HepG2 (cell line): ENCODE data around the gene BPIFB2. TPM values are rescaled to one million over a fixed set of nuclear protein-coding genes. Genes with fewer than 3 reads are reported as not detected.

Experiments
- ASH2L ChIP-seq: fragments of 300-600, 200-600 bp; sonication (generic); IDR thresholded peaks from 2 replicates; pipeline ENCODE4 v1.7.0; 2017; ENCODE audit warnings: low read depth, mild to moderate bottlenecking, moderate library complexity, mixed read lengths, low read length; ENCODE audit not compliant: insufficient read length
- EEA1 ChIP-seq: sonication (generic); formaldehyde crosslinking; IDR thresholded peaks from 2 replicates; pipeline ENCODE4 v1.5.1; 2020; ENCODE audit warnings: mild to moderate bottlenecking, missing genetic modification reagents, borderline replicate concordance
- FOXK2 ChIP-seq: fragments of 450-650 bp; IDR thresholded peaks from 2 replicates; pipeline ENCODE4 v1.6.1; 2016
- HIVEP1 ChIP-seq: sonication (generic); formaldehyde crosslinking; IDR thresholded peaks from 2 replicates; pipeline ENCODE4 v1.4.0; 2020; ENCODE audit warnings: mild to moderate bottlenecking, missing genetic modification reagents
- PHF5A ChIP-seq: IDR thresholded peaks from one replicate; pipeline ENCODE4 v1.6.1; 2018; ENCODE audit warnings: low read depth, missing genetic modification reagents; ENCODE audit not compliant: unreplicated experiment
- SALL2 ChIP-seq: sonication (generic); formaldehyde crosslinking; IDR thresholded peaks from 2 replicates; pipeline ENCODE4 v1.8.1; 2023; ENCODE audit warnings: mild to moderate bottlenecking, missing genetic modification reagents, inconsistent platforms
- SIX1 ChIP-seq: sonication (generic); formaldehyde crosslinking; IDR thresholded peaks from 2 replicates; pipeline ENCODE4 v1.4.0; 2020; ENCODE audit warnings: missing genetic modification reagents, borderline replicate concordance
- SMYD3 ChIP-seq: sonication (generic); formaldehyde crosslinking; IDR thresholded peaks from 2 replicates; pipeline ENCODE4 v1.8.1; 2023; ENCODE audit warnings: mild to moderate bottlenecking, missing genetic modification reagents
- SNAI1 ChIP-seq: sonication (generic); formaldehyde crosslinking; IDR thresholded peaks from 2 replicates; pipeline ENCODE4 v1.5.0; 2020; ENCODE audit warnings: mild to moderate bottlenecking, missing genetic modification reagents, borderline replicate concordance
- ZBTB21 ChIP-seq: sonication (generic); formaldehyde crosslinking; IDR thresholded peaks from 2 replicates; pipeline ENCODE4 v1.4.0; 2020; ENCODE audit warnings: missing genetic modification reagents
- ZBTB7A ChIP-seq: sonication (generic); formaldehyde crosslinking; IDR thresholded peaks from 2 replicates; pipeline ENCODE4 v1.8.0; 2022; ENCODE audit warnings: mild to moderate bottlenecking, missing genetic modification reagents
- ZFP36L1 ChIP-seq: sonication (generic); formaldehyde crosslinking; IDR thresholded peaks from 2 replicates; pipeline ENCODE4 v1.8.0; 2022; ENCODE audit warnings: mild to moderate bottlenecking, missing genetic modification reagents, moderate library complexity
- ZNF547 ChIP-seq: sonication (generic); formaldehyde crosslinking; IDR thresholded peaks from 2 replicates; pipeline ENCODE4 v1.5.1; 2020; ENCODE audit warnings: mild to moderate bottlenecking, missing genetic modification reagents
- ZNF776 ChIP-seq: sonication (generic); formaldehyde crosslinking; IDR thresholded peaks from 2 replicates; pipeline ENCODE4 v1.4.0; 2020; ENCODE audit warnings: mild to moderate bottlenecking, missing genetic modification reagents
- ZNF781 ChIP-seq: sonication (generic); formaldehyde crosslinking; IDR thresholded peaks from 2 replicates; pipeline ENCODE4 v1.5.1; 2020; ENCODE audit warnings: borderline replicate concordance, mild to moderate bottlenecking, missing genetic modification reagents; ENCODE audit errors: not compliant biosample characterization
- ZNF850 ChIP-seq: sonication (generic); formaldehyde crosslinking; conservative IDR thresholded peaks from 2 replicates; pipeline ENCODE4 v1.9.0; 2021; ENCODE audit warnings: mild to moderate bottlenecking, missing genetic modification reagents
- polyA plus RNA-seq, 8 experiments: library from polyadenylated mRNA; depleted of rRNA in 3 of 8; stranded (reverse) in 7 of 8; unstranded in 1 of 8; fragments of >200 nt; fragmentation: Illumina TruSeq in 4 of 8; extraction: Trizol in 4 of 8; gene quantifications; 2 replicates each; pipeline versions ENCODE4 v1.2.1 to v1.2.3, GENCODE V29; 2011 to 2016; ENCODE audit warnings: low read depth in 4 of 8, missing spikeins in 1 of 8, mixed read lengths in 1 of 8; ENCODE audit not compliant: insufficient read depth in 1 of 8
- total RNA-seq, 5 experiments: library from RNA; depleted of rRNA; stranded (reverse); fragments of >200 nt; fragmentation: Illumina TruSeq; extraction: Trizol; gene quantifications; 2 replicates each; pipeline ENCODE4 v1.2.3, GENCODE V29; 2016; ENCODE audit warnings: low read depth in 1 of 5
- TF ChIP-seq, protein P1 (sequence below): sonication (generic); formaldehyde crosslinking; IDR thresholded peaks from 2 replicates; pipeline ENCODE4 v1.4.0; 2020; ENCODE audit warnings: missing genetic modification reagents
- TF ChIP-seq, protein P2 (sequence below): sonication (generic); formaldehyde crosslinking; IDR thresholded peaks from 2 replicates; pipeline ENCODE4 v1.4.0; 2020; ENCODE audit warnings: low read depth, missing genetic modification reagents
- TF ChIP-seq, protein P3 (sequence below): sonication (generic); formaldehyde crosslinking; IDR thresholded peaks from 2 replicates; pipeline ENCODE4 v1.4.0; 2020; ENCODE audit warnings: mild to moderate bottlenecking, low read depth, missing genetic modification reagents
- TF ChIP-seq, protein P4 (sequence below): sonication (generic); formaldehyde crosslinking; IDR thresholded peaks from 2 replicates; pipeline ENCODE4 v1.8.0; 2022; ENCODE audit warnings: mild to moderate bottlenecking, missing genetic modification reagents
- TF ChIP-seq, protein P5 (sequence below): sonication (generic); formaldehyde crosslinking; IDR thresholded peaks from 2 replicates; pipeline ENCODE4 v1.4.0; 2020; ENCODE audit warnings: mild to moderate bottlenecking, missing genetic modification reagents

The BPIFB2 gene
- total and polyA plus RNA-seq, 2 of the 13 experiments (the other 11 are each of a cell fraction or from before 2014, with no cell fraction given) = 54.5 to 902 TPM

DNA sequence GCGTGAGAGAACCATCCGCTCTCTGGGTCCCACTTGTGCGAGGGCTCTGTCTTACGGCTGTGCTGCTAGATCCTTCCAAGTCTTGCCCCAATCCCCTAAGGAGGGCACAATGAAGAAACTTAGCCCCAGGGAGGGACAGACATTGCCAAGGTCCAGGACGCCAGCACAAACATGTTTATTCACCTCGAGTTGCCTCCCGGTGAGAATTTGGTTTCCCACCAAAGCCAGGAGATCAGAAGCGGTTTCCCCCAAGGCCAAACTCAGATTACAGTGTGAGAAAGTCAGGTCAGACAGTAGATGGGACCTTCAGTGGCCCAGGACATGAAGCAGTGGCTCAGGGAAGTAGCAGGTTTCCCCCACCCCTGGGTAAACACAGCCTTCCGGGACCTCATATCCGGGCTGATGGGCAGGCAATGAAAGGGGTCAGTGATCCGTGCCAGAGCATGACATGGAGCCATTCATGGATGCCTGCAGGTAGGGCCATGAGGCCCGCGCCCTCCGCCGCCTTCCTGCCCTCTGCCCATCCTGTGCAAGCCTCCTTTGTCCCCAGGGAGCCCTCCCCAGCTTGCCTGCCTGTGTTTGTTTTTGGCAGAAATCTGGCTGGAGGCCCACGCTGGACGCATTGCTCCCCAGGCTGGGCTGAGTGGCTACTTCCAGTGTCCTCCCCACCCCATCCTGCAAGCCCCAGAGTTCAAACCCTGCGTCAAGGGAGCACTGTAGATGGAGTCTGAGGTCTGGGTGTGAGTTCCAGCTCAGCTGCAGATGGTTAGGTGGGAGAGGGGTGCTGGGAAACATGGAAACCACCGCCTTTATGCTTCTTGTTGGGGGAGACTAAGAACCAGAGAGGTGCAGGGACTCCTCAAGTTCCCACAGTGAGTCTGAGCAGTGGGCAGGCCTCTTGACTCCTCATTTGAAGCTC, 2.0 kb downstream of the BPIFB2 start (continued):
- TF ChIP-seq ZNF547 (CRISPR knock-in tag) = peak; percentile 97
- TF ChIP-seq EEA1 = peak; percentile 10; the same call in 1 of the 2 replicates
- TF ChIP-seq, protein P1, sequence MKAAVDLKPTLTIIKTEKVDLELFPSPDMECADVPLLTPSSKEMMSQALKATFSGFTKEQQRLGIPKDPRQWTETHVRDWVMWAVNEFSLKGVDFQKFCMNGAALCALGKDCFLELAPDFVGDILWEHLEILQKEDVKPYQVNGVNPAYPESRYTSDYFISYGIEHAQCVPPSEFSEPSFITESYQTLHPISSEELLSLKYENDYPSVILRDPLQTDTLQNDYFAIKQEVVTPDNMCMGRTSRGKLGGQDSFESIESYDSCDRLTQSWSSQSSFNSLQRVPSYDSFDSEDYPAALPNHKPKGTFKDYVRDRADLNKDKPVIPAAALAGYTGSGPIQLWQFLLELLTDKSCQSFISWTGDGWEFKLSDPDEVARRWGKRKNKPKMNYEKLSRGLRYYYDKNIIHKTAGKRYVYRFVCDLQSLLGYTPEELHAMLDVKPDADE (CRISPR knock-in tag) = no peak
- TF ChIP-seq FOXK2 = no peak; the same call in 1 of the 2 replicates
- peak; percentile 91 for TF ChIP-seq PHF5A
- TF ChIP-seq SMYD3 = peak; percentile 98; the same call in 1 of the 2 replicates
- TF ChIP-seq ZNF781 (CRISPR knock-in tag) = no peak
- peak; percentile 85; the same call in 1 of the 2 replicates for TF ChIP-seq ZNF776 (CRISPR knock-in tag)
- TF ChIP-seq, protein P2, sequence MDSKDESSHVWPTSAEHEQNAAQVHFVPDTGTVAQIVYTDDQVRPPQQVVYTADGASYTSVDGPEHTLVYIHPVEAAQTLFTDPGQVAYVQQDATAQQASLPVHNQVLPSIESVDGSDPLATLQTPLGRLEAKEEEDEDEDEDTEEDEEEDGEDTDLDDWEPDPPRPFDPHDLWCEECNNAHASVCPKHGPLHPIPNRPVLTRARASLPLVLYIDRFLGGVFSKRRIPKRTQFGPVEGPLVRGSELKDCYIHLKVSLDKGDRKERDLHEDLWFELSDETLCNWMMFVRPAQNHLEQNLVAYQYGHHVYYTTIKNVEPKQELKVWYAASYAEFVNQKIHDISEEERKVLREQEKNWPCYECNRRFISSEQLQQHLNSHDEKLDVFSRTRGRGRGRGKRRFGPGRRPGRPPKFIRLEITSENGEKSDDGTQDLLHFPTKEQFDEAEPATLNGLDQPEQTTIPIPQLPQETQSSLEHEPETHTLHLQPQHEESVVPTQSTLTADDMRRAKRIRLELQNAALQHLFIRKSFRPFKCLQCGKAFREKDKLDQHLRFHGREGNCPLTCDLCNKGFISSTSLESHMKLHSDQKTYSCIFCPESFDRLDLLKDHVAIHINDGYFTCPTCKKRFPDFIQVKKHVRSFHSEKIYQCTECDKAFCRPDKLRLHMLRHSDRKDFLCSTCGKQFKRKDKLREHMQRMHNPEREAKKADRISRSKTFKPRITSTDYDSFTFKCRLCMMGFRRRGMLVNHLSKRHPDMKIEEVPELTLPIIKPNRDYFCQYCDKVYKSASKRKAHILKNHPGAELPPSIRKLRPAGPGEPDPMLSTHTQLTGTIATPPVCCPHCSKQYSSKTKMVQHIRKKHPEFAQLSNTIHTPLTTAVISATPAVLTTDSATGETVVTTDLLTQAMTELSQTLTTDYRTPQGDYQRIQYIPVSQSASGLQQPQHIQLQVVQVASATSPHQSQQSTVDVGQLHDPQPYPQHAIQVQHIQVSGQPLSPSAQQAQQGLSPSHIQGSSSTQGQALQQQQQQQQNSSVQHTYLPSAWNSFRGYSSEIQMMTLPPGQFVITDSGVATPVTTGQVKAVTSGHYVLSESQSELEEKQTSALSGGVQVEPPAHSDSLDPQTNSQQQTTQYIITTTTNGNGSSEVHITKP (CRISPR knock-in tag) = peak; percentile 87
- TF ChIP-seq, protein P3, sequence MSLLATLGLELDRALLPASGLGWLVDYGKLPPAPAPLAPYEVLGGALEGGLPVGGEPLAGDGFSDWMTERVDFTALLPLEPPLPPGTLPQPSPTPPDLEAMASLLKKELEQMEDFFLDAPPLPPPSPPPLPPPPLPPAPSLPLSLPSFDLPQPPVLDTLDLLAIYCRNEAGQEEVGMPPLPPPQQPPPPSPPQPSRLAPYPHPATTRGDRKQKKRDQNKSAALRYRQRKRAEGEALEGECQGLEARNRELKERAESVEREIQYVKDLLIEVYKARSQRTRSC = peak; percentile 92; the same call in 1 of the 2 replicates
- peak; percentile 86; the same call in 1 of the 2 replicates for TF ChIP-seq ZNF850 (CRISPR knock-in tag)
- TF ChIP-seq, protein P4, sequence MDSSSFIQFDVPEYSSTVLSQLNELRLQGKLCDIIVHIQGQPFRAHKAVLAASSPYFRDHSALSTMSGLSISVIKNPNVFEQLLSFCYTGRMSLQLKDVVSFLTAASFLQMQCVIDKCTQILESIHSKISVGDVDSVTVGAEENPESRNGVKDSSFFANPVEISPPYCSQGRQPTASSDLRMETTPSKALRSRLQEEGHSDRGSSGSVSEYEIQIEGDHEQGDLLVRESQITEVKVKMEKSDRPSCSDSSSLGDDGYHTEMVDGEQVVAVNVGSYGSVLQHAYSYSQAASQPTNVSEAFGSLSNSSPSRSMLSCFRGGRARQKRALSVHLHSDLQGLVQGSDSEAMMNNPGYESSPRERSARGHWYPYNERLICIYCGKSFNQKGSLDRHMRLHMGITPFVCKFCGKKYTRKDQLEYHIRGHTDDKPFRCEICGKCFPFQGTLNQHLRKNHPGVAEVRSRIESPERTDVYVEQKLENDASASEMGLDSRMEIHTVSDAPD (CRISPR knock-in tag) = peak; percentile 100
- no peak for TF ChIP-seq SNAI1
- TF ChIP-seq SALL2 (CRISPR knock-in tag) = peak; percentile 75; the same call in 1 of the 2 replicates
- TF ChIP-seq ZBTB7A (CRISPR knock-in tag) = peak; percentile 94
- TF ChIP-seq HIVEP1 = peak; percentile 94
- TF ChIP-seq, protein P5, sequence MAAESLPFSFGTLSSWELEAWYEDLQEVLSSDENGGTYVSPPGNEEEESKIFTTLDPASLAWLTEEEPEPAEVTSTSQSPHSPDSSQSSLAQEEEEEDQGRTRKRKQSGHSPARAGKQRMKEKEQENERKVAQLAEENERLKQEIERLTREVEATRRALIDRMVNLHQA (CRISPR knock-in tag) = 0 out of 2 replicates have a peak, but pooled peaks have one; percentile 61
- no peak; the same call in none of the 2 replicates for TF ChIP-seq ZBTB21 (CRISPR knock-in tag)
- peak; percentile 84; the same call in 1 of the 2 replicates for TF ChIP-seq SIX1
- TF ChIP-seq ZFP36L1 (CRISPR knock-in tag) = peak; percentile 69; the same call in 1 of the 2 replicates
- TF ChIP-seq ASH2L = peak; percentile 81
